ENCODE results near the gene ADAM19.

Gene ADAM19

GRCh38 chr5:157598350-157598936, 22.9 kb upstream of the ADAM19 start:
- DNase-seq (ENCODE audit: low read depth), result no peak
- TF ChIP-seq POLR2A (IDR thresholded peaks at IDR 0.05; ENCODE audit: extremely low read depth, insufficient read length) (no peak), MYC (IDR thresholded peaks at IDR 0.05; ENCODE audit: low read depth, low read length) (no peak)
- TF ChIP-seq, protein P1, sequence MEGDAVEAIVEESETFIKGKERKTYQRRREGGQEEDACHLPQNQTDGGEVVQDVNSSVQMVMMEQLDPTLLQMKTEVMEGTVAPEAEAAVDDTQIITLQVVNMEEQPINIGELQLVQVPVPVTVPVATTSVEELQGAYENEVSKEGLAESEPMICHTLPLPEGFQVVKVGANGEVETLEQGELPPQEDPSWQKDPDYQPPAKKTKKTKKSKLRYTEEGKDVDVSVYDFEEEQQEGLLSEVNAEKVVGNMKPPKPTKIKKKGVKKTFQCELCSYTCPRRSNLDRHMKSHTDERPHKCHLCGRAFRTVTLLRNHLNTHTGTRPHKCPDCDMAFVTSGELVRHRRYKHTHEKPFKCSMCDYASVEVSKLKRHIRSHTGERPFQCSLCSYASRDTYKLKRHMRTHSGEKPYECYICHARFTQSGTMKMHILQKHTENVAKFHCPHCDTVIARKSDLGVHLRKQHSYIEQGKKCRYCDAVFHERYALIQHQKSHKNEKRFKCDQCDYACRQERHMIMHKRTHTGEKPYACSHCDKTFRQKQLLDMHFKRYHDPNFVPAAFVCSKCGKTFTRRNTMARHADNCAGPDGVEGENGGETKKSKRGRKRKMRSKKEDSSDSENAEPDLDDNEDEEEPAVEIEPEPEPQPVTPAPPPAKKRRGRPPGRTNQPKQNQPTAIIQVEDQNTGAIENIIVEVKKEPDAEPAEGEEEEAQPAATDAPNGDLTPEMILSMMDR (IDR thresholded peaks at IDR 0.05; ENCODE audit: low read depth, low read length), result no peak
- TF ChIP-seq, protein P2, sequence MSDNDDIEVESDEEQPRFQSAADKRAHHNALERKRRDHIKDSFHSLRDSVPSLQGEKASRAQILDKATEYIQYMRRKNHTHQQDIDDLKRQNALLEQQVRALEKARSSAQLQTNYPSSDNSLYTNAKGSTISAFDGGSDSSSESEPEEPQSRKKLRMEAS (IDR thresholded peaks at IDR 0.05; ENCODE audit: low read depth, low read length), result no peak

GRCh38 chr5:157597277-157597676, 21.7 kb upstream of the ADAM19 start:
- TF ChIP-seq, protein P1 (IDR thresholded peaks at IDR 0.05; ENCODE audit: low read depth, low read length), result no peak
- TF ChIP-seq MYC (IDR thresholded peaks at IDR 0.05; ENCODE audit: low read depth, low read length), result no peak
- TF ChIP-seq, protein P2 (IDR thresholded peaks at IDR 0.05; ENCODE audit: low read depth, low read length), result no peak
- TF ChIP-seq POLR2A (IDR thresholded peaks at IDR 0.05; ENCODE audit: extremely low read depth, insufficient read length), result no peak
- H3K4me3 ChIP-seq (ENCODE audit: low read depth, low read length), result no peak overlapping the region
- no peak for DNase-seq (ENCODE audit: low read depth)

More at GRCh38 chr5:157598350-157598936, 22.9 kb upstream of the ADAM19 start:
- no peak overlapping the region for H3K4me3 ChIP-seq (ENCODE audit: low read depth, low read length)

- no peak overlapping the region for H3K4me3 ChIP-seq (ENCODE audit: low read depth, low read length)
- TF ChIP-seq, protein P2 (IDR thresholded peaks at IDR 0.05; ENCODE audit: low read depth, low read length), result no peak
- no peak for TF ChIP-seq POLR2A (IDR thresholded peaks at IDR 0.05; ENCODE audit: extremely low read depth, insufficient read length)
- TF ChIP-seq, protein P1 (IDR thresholded peaks at IDR 0.05; ENCODE audit: low read depth, low read length), result no peak
- no peak for TF ChIP-seq MYC (IDR thresholded peaks at IDR 0.05; ENCODE audit: low read depth, low read length)
- peak; percentile 52 for DNase-seq (ENCODE audit: low read depth)
These were observed 20.9 kb upstream of the ADAM19 start for GRCh38 chr5:157596487-157596886.

DNA sequence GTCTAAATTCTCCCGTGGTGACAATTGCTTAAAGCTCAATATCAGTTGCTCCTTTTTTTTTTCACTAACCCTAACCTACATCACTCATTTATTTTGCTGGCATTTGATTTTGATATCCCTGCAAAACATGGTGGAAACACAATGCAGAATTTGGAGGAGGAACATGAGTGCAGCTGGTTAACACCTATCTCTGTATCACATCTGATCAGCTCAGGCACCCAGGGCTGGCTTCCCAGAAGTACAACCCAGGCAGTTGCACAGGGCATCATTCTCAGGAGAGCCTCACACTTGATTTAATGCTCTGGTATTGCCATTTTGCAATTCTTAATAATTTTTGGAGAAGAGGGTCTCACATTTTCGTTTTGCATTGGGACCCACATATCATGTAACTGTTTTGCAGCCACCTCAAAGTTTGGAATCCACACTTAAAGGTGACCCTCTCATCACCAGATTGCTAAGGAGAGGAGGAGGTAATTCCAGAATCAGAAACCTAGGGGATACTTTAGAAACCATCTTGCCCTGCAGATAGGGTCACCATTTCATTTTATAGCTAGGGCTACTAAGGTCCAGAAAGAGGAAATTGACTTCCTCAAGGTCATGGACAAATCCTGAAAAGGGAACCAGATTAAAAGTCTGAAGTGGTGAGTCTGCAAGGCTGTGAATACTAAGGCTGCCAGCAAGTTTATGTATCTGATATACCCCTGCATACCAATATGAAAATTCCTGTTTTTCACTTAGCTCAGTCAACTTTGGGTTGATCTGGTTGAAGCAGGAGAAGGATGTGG, 19.3 kb upstream of the ADAM19 start:
- no peak overlapping the region for H3K4me3 ChIP-seq (ENCODE audit: low read depth, low read length)
- DNase-seq (ENCODE audit: low read depth), result no peak
- TF ChIP-seq MYC (IDR thresholded peaks at IDR 0.05; ENCODE audit: low read depth, low read length) (no peak), POLR2A (IDR thresholded peaks at IDR 0.05; ENCODE audit: extremely low read depth, insufficient read length) (no peak)
- TF ChIP-seq, protein P2 (IDR thresholded peaks at IDR 0.05; ENCODE audit: low read depth, low read length), result no peak
- TF ChIP-seq, protein P1 (IDR thresholded peaks at IDR 0.05; ENCODE audit: low read depth, low read length), result no peak

- TF ChIP-seq, protein P1 (IDR thresholded peaks at IDR 0.05; ENCODE audit: low read depth, low read length), result no peak
- TF ChIP-seq, protein P2 (IDR thresholded peaks at IDR 0.05; ENCODE audit: low read depth, low read length), result no peak
- TF ChIP-seq MYC (IDR thresholded peaks at IDR 0.05; ENCODE audit: low read depth, low read length) (no peak), POLR2A (IDR thresholded peaks at IDR 0.05; ENCODE audit: extremely low read depth, insufficient read length) (no peak)
- DNase-seq (ENCODE audit: low read depth), result no peak
- no peak overlapping the region for H3K4me3 ChIP-seq (ENCODE audit: low read depth, low read length)
These were observed 18.7 kb upstream of the ADAM19 start for GRCh38 chr5:157594257-157594656.
